NT2/D1 (cell line): ENCODE measurements around the gene TMCO4.

Experiments used
- YY1 ChIP-seq: IDR thresholded peaks from 2 replicates; pipeline ENCODE4 v1.6.1; 2011; ENCODE audit not compliant: insufficient read length, insufficient read depth
- ZNF274 ChIP-seq: IDR thresholded peaks from 2 replicates; pipeline ENCODE4 v1.6.1; 2011; ENCODE audit warnings: mild to moderate bottlenecking, low read depth, low read length

GRCh38 chr1:19775317-19775716 is 24.4 kb downstream of the TMCO4 start:
- TF ChIP-seq ZNF274: no peak
- TF ChIP-seq YY1: no peak
